Nephron progenitor cell (in vitro differentiated cells): Measurements from ENCODE around the gene MANF.

Experiments
- DNase-seq: peaks from one replicate; pipeline ENCODE4 v3.0.0; 2021
- H3K27ac Mint-ChIP-seq: 2 replicates; pipeline ENCODE4 v1.8.0; 2021; ENCODE audit warnings: mild to moderate bottlenecking, moderate library complexity, mixed read lengths
- H3K27me3 Mint-ChIP-seq: 2 replicates; pipeline ENCODE4 v1.8.0; 2021; ENCODE audit warnings: mild to moderate bottlenecking, low read depth, mixed read lengths; ENCODE audit not compliant: poor library complexity
- H3K36me3 Mint-ChIP-seq: 2 replicates; pipeline ENCODE4 v1.8.0; 2021; ENCODE audit warnings: low read depth, mixed read lengths
- H3K4me1 Mint-ChIP-seq: 2 replicates; pipeline ENCODE4 v1.8.0; 2021; ENCODE audit warnings: mixed read lengths
- H3K4me3 Mint-ChIP-seq: 2 replicates; pipeline ENCODE4 v1.8.0; 2021; ENCODE audit warnings: mild to moderate bottlenecking, moderate library complexity, mixed read lengths
- H3K9me3 Mint-ChIP-seq: 2 replicates; pipeline ENCODE4 v1.8.0; 2021; ENCODE audit warnings: mild to moderate bottlenecking, moderate library complexity, mixed read lengths
- CTCF ChIP-seq: fragments of 200-600 bp; sonication (generic); IDR thresholded peaks from 2 replicates; pipeline ENCODE4 v1.5.0; 2021; ENCODE audit warnings: antibody characterized with exemption

The MANF gene

GRCh38 chr3:51380601-51381332, 4.3 kb upstream of the MANF start:
- Mint-ChIP-seq H3K4me3 (no peak overlapping the region), H3K27me3 (peaks cover 6% of the 10 kb centered on the region), H3K27ac (no peak overlapping the region), H3K9me3 (no peaks in the 10 kb centered on the region), H3K36me3 (no peaks in the 10 kb centered on the region), H3K4me1 (peaks cover 17% of the 10 kb centered on the region)
- no peak for DNase-seq
- no peak for TF ChIP-seq CTCF

- Mint-ChIP-seq H3K4me3 (no peak overlapping the region), H3K27me3 (peaks cover 6% of the 10 kb centered on the region), H3K9me3 (no peaks in the 10 kb centered on the region), H3K4me1 (peaks cover 23% of the 10 kb centered on the region), H3K36me3 (peaks cover 5% of the 10 kb centered on the region), H3K27ac (no peak overlapping the region)
- DNase-seq: no peak
- no peak for TF ChIP-seq CTCF
Observed at GRCh38 chr3:51381333-51381705, 3.8 kb upstream of the MANF start.

- H3K4me3 Mint-ChIP-seq: no peak overlapping the region
- DNase-seq: no peak
- peaks cover 10% of the 10 kb centered on the region for H3K36me3 Mint-ChIP-seq
- no peak overlapping the region for H3K27ac Mint-ChIP-seq
- no peak for TF ChIP-seq CTCF
- peaks cover 29% of the 10 kb centered on the region for H3K4me1 Mint-ChIP-seq
- peaks cover 6% of the 10 kb centered on the region for H3K27me3 Mint-ChIP-seq
- no peaks in the 10 kb centered on the region for H3K9me3 Mint-ChIP-seq
Observed at GRCh38 chr3:51382076-51382745, 2.9 kb upstream of the MANF start.

GRCh38 chr3:51382947-51383578, 2.0 kb upstream of the MANF start:
- no peak for TF ChIP-seq CTCF
- no peak overlapping the region for H3K27ac Mint-ChIP-seq
- H3K4me1 Mint-ChIP-seq: peaks cover 38% of the 10 kb centered on the region
- H3K27me3 Mint-ChIP-seq: peaks cover 6% of the 10 kb centered on the region
- no peak for DNase-seq
- peak overlapping the region; percentile 99 for H3K4me3 Mint-ChIP-seq
- peaks cover 18% of the 10 kb centered on the region for H3K36me3 Mint-ChIP-seq
- H3K9me3 Mint-ChIP-seq: no peaks in the 10 kb centered on the region

GRCh38 chr3:51384055-51384725, 901 bp upstream of the MANF start:
- Mint-ChIP-seq H3K4me1 (peaks cover 47% of the 10 kb centered on the region), H3K27ac (peak overlapping the region; percentile 100), H3K36me3 (peaks cover 29% of the 10 kb centered on the region), H3K4me3 (peak overlapping the region; percentile 99), H3K9me3 (no peaks in the 10 kb centered on the region), H3K27me3 (peaks cover 4% of the 10 kb centered on the region)
- no peak for TF ChIP-seq CTCF
- DNase-seq: peak; percentile 58
